Activated CD8-positive, alpha-beta T cell treated with anti-CD3 and anti-CD28 coated beads for 36 hours (primary cell): ENCODE results near the gene FAM50A. TPM values are rescaled to one million over a fixed set of nuclear protein-coding genes. Genes with fewer than 3 reads are reported as not detected.
A peak's percentile ranks its signal among the peaks of the same experiment; 100 is the strongest.

ENCODE experiments used
- ATAC-seq: fragments of 200-7000 bp; cut with Tn5 transposase; one replicate; pipeline ENCODE4 v1.10.0; 2021; ENCODE audit warnings: mild to moderate bottlenecking, moderate library complexity
- CTCF ChIA-PET: fragments of 350-600 bp; sonication (Branson Sonifier 250); formaldehyde crosslinking; loops from one replicate; lab custom pipeline; 2021; ENCODE audit warnings: antibody characterized with exemption; lab: Charles Lee
- POLR2A ChIA-PET: fragments of 350-600 bp; sonication (Branson Sonifier 250); formaldehyde crosslinking; loops from one replicate; lab custom pipeline; 2021; ENCODE audit warnings: antibody characterized with exemption; lab: Charles Lee
- DNase-seq: peaks from one replicate; pipeline ENCODE4 v3.0.0-alpha.2; 2020
- H3K27ac Mint-ChIP-seq: one replicate; pipeline ENCODE4 v1.8.0; 2021; ENCODE audit warnings: mild to moderate bottlenecking, mixed read lengths
- H3K27me3 Mint-ChIP-seq: one replicate; pipeline ENCODE4 v1.8.0; 2021; ENCODE audit warnings: mixed read lengths
- H3K36me3 Mint-ChIP-seq: one replicate; pipeline ENCODE4 v1.8.0; 2021; ENCODE audit warnings: low read depth, mixed read lengths
- H3K4me1 Mint-ChIP-seq: one replicate; pipeline ENCODE4 v1.8.0; 2021; ENCODE audit warnings: low read depth, mixed read lengths
- H3K4me3 Mint-ChIP-seq: one replicate; pipeline ENCODE4 v1.8.0; 2021; ENCODE audit warnings: mild to moderate bottlenecking, moderate library complexity, mixed read lengths
- H3K9me3 Mint-ChIP-seq: one replicate; pipeline ENCODE4 v1.8.0; 2021; ENCODE audit warnings: mixed read lengths
- intact Hi-C: fragments of 100-400 bp; cut with micrococcal nuclease; formaldehyde crosslinking; loops from one replicate; pipeline ENCODE4 v1.10.0; 2022
- total RNA-seq, 2 experiments: library from RNA; stranded (reverse); gene quantifications; one replicate each; pipeline ENCODE4 v1.2.3, GENCODE V29; 2021
- TF ChIP-seq, protein P1 (sequence below): fragments of 200-600 bp; IDR thresholded peaks from one replicate; pipeline ENCODE4 v1.8.0; 2022; ENCODE audit warnings: antibody characterized with exemption, mild to moderate bottlenecking

FAM50A gene
- total RNA-seq, 2 experiments from 2014 or later = 43.6 to 47.5 TPM

DNA sequence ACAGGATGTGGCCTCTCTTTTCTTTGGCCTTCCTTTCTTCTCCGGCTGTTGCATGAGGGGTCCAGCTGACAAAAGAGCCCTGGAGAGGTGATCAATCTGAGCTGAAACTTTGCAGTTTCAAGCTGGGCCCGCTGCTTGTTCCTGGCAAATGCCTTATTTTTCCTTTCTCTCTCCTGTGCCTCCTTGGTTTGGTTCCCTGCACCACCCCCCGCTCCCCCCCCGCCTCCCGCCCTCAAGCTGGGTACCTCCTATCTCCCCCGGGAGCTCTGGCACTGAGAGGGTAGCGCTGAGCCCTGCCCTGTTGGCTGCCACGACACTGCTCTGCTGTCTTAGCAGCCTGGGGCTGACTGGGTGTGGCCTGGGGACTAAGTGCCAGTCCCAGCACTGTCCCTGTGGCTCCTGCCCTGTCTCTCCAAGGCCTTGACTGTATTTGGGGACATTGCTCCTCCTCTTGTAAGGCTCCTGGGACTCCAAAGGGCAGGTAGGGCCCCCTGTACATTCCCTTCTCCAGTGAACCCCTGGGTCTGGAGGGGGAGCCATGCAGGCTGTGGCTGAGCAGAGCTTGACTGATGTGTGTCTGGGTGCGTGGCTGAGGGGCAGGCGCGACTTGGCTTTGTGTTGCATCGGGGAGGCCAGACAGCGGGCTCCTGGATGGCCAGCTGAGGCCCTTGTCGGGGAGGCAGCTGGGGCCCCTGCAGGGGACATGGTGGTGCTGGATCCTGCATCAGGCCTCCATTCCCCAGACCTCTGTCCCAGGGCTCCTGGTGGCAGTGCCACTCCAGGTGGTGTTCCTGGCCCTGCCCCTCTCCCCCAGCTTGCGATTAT is 15.2 kb downstream of the FAM50A start:
- Mint-ChIP-seq H3K27me3 (no peaks in the 10 kb centered on the region), H3K9me3 (no peaks in the 10 kb centered on the region), H3K27ac (peak overlapping the region; percentile 49), H3K4me3 (peak overlapping the region; percentile 79), H3K36me3 (peaks cover 4% of the 10 kb centered on the region), H3K4me1 (peaks cover 6% of the 10 kb centered on the region)
- DNase-seq = peak; percentile 22
- ChIA-PET CTCF (no interaction called here), POLR2A (interaction anchor here (1.1 to 2.6 kb wide), 2 partner anchors 47 to 60 kb away, joined by 3 to 8 read pairs; partner anchors contain the start of gene RPL10)
- peak; percentile 29 for ATAC-seq
- TF ChIP-seq, protein P1, sequence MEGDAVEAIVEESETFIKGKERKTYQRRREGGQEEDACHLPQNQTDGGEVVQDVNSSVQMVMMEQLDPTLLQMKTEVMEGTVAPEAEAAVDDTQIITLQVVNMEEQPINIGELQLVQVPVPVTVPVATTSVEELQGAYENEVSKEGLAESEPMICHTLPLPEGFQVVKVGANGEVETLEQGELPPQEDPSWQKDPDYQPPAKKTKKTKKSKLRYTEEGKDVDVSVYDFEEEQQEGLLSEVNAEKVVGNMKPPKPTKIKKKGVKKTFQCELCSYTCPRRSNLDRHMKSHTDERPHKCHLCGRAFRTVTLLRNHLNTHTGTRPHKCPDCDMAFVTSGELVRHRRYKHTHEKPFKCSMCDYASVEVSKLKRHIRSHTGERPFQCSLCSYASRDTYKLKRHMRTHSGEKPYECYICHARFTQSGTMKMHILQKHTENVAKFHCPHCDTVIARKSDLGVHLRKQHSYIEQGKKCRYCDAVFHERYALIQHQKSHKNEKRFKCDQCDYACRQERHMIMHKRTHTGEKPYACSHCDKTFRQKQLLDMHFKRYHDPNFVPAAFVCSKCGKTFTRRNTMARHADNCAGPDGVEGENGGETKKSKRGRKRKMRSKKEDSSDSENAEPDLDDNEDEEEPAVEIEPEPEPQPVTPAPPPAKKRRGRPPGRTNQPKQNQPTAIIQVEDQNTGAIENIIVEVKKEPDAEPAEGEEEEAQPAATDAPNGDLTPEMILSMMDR = no peak
- intact Hi-C loops = no loop called here

DNA sequence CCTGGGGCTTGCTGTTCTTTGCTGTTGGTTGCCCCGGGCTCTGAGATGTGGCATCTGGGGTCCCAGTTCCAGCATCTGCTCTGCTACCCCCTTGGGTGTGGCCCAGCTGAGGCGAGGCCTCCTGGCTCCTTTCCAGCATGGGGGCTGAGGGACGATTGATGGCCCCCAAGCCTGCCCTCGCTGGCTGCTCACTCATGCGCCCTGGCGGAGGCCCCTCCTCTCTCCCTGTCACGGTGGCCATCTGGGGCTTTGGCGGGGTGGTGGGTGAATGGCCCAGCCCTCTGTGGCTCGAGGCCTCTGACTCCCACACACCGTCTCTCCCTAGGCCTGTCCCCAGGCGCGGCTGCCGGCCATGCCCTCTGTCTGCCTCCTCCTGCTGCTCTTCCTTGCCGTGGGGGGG is 15.9 kb downstream of the FAM50A start:
- Mint-ChIP-seq H3K36me3 (peaks cover 4% of the 10 kb centered on the region), H3K4me1 (peaks cover 6% of the 10 kb centered on the region), H3K4me3 (peak overlapping the region; percentile 79), H3K27me3 (no peaks in the 10 kb centered on the region), H3K9me3 (no peaks in the 10 kb centered on the region), H3K27ac (no peak overlapping the region)
- POLR2A ChIA-PET = interaction anchor here (1.1 to 1.2 kb wide), 2 partner anchors 15 to 27 kb away, joined by 3 read pairs; partner anchors contain the start of gene UBL4A
- intact Hi-C loops = no loop called here
- ATAC-seq (no peak), DNase-seq (no peak)
- TF ChIP-seq, protein P1 = no peak
- CTCF ChIA-PET = no interaction called here

DNA sequence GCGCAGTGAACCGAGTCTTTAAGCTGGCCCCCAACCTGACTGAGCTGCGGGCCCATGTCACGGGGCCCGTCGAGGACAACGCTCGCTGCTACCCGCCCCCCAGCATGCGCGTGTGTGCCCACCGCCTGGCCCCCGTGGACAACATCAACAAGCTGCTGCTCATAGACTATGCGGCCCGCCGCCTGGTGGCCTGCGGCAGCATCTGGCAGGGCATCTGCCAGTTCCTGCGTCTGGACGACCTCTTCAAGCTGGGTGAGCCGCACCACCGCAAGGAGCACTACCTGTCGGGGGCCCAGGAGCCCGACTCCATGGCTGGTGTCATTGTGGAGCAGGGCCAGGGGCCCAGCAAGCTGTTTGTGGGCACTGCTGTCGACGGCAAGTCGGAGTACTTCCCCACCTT is 16.4 kb downstream of the FAM50A start:
- Mint-ChIP-seq H3K27ac (no peak overlapping the region), H3K9me3 (no peaks in the 10 kb centered on the region), H3K4me1 (peaks cover 6% of the 10 kb centered on the region), H3K27me3 (no peaks in the 10 kb centered on the region), H3K4me3 (peak overlapping the region; percentile 79), H3K36me3 (peaks cover 4% of the 10 kb centered on the region)
- CTCF ChIA-PET = no interaction called here
- TF ChIP-seq, protein P1 = no peak
- ATAC-seq (no peak), DNase-seq (no peak)
- POLR2A ChIA-PET = interaction anchor here (1.1 to 1.2 kb wide), 2 partner anchors 15 to 26 kb away, joined by 3 read pairs; partner anchors contain the start of gene UBL4A
- intact Hi-C loops = no loop called here

DNA sequence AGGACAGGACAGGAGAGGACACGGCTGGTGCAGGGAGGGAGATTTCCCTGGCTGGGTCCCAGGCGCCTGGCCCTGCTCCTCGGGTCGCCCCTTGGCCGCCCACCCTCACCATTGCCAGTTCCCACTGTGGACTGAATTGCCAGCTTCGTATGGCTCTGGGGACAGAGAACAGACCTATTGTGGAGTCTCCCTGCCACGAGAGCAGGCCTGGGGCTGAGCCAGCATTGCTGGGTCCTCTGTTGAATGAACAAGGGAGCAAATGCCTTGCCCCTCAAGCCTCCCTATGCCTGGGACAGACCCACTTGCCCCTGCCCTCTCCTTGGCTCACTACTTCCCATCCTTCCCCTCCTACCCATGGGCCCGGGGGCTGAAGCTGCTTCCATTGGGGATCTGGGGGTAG is 18.5 kb downstream of the FAM50A start:
- CTCF ChIA-PET = interaction anchor here (1.0 to 1.4 kb wide), 2 partner anchors 13 to 73 kb away, joined by 3 read pairs; no protein-coding TSS in a partner anchor

More for the DNA sequence above, 18.5 kb downstream of the FAM50A start:
- Mint-ChIP-seq H3K36me3 (peaks cover 4% of the 10 kb centered on the region), H3K4me3 (no peak overlapping the region), H3K9me3 (no peaks in the 10 kb centered on the region), H3K27ac (no peak overlapping the region), H3K4me1 (peaks cover 4% of the 10 kb centered on the region), H3K27me3 (no peaks in the 10 kb centered on the region)
- TF ChIP-seq, protein P1 = no peak
- ATAC-seq (no peak), DNase-seq (no peak)
- intact Hi-C loops = no loop called here
- POLR2A ChIA-PET = no interaction called here
